Liver (tissue), 9 donors: Measurements from ENCODE around the gene SRGAP3. TPM values are rescaled to one million over a fixed set of nuclear protein-coding genes. Genes with fewer than 3 reads are reported as not detected.

Experiments
- DNase-seq: peaks from one replicate; pipeline ENCODE4 v3.0.0-alpha.2; 2017; ENCODE audit warnings: low spot score
- H3K27ac ChIP-seq, 2 donors: one replicate each; pipeline ENCODE4 v1.7.0; 2013; ENCODE audit warnings: inconsistent platforms in 2 of 2, low read length in 2 of 2, control low read depth in 1 of 2, low read depth in 1 of 2, mild to moderate bottlenecking in 1 of 2
- H3K27me3 ChIP-seq, 4 donors: one replicate each; pipeline versions ENCODE4 v1.6.1 to v1.7.0; 2013; ENCODE audit warnings: low read length in 3 of 4, inconsistent platforms in 1 of 4, mild to moderate bottlenecking in 1 of 4, moderate library complexity in 1 of 4; ENCODE audit not compliant: control insufficient read depth in 4 of 4, insufficient read depth in 4 of 4
- H3K36me3 ChIP-seq, 4 donors: one replicate each; pipeline versions ENCODE4 v1.6.1 to v1.7.0; 2013; ENCODE audit warnings: low read length in 3 of 4, mild to moderate bottlenecking in 3 of 4, low read depth in 1 of 4, moderate library complexity in 1 of 4; ENCODE audit not compliant: control insufficient read depth in 4 of 4, insufficient read depth in 3 of 4
- H3K4me1 ChIP-seq, 4 donors: one replicate each; pipeline versions ENCODE4 v1.6.1 to v1.7.0; 2013; ENCODE audit warnings: low read length in 3 of 4, mild to moderate bottlenecking in 3 of 4, moderate library complexity in 1 of 4; ENCODE audit not compliant: control insufficient read depth in 4 of 4, insufficient read depth in 4 of 4
- H3K4me3 ChIP-seq, 3 donors: one replicate each; pipeline versions ENCODE4 v1.6.1 to v1.7.0; 2013; ENCODE audit warnings: low read length in 3 of 3, control low read depth in 1 of 3, low read depth in 1 of 3, mild to moderate bottlenecking in 1 of 3
- H3K9ac ChIP-seq, 2 donors: one replicate each; pipeline ENCODE4 v1.7.0; 2013; ENCODE audit warnings: low read length in 2 of 2, mild to moderate bottlenecking in 2 of 2, moderate library complexity in 2 of 2, control low read depth in 1 of 2, low read depth in 1 of 2
- H3K9me3 ChIP-seq, 4 donors: one replicate each; pipeline versions ENCODE4 v1.6.1 to v1.7.0; 2013; ENCODE audit warnings: low read length in 3 of 4; ENCODE audit not compliant: control insufficient read depth in 4 of 4
- ATF3 ChIP-seq: IDR thresholded peaks from 2 replicates; pipeline ENCODE4 v1.6.1; 2016; ENCODE audit warnings: antibody characterized with exemption
- EGR1 ChIP-seq, 2 donors: IDR thresholded peaks; 2 replicates each; pipeline ENCODE4 v1.6.1; 2016 to 2018; ENCODE audit warnings: antibody characterized with exemption in 2 of 2, low read depth in 2 of 2
- FOXA1 ChIP-seq: IDR thresholded peaks from 2 replicates; pipeline ENCODE4 v1.6.1; 2016; ENCODE audit warnings: antibody characterized with exemption
- FOXA2 ChIP-seq: IDR thresholded peaks from 2 replicates; pipeline ENCODE4 v1.6.1; 2016; ENCODE audit warnings: antibody characterized with exemption
- GABPA ChIP-seq, 2 donors: IDR thresholded peaks in 1 of 2; conservative IDR thresholded peaks in 1 of 2; 2 replicates each; pipeline ENCODE4 v1.6.1; 2016; ENCODE audit warnings: antibody characterized with exemption in 2 of 2, mild to moderate bottlenecking in 1 of 2, moderate library complexity in 1 of 2
- HNF4A ChIP-seq, 2 donors: conservative IDR thresholded peaks; 2 replicates each; pipeline ENCODE4 v1.6.1; 2016; ENCODE audit warnings: antibody characterized with exemption in 2 of 2, mild to moderate bottlenecking in 2 of 2
- HNF4G ChIP-seq: IDR thresholded peaks from 2 replicates; pipeline ENCODE4 v1.6.1; 2016; ENCODE audit warnings: antibody characterized with exemption
- JUND ChIP-seq, 2 donors: IDR thresholded peaks; 2 replicates each; pipeline ENCODE4 v1.6.1; 2016; ENCODE audit warnings: antibody characterized with exemption in 2 of 2
- MAX ChIP-seq: IDR thresholded peaks from 2 replicates; pipeline ENCODE4 v1.6.1; 2016; ENCODE audit warnings: antibody characterized with exemption
- NR2F2 ChIP-seq: IDR thresholded peaks from 2 replicates; pipeline ENCODE4 v1.6.1; 2016; ENCODE audit warnings: antibody characterized with exemption
- RAD21 ChIP-seq, 2 donors: IDR thresholded peaks; 2 replicates each; pipeline ENCODE4 v1.6.1; 2016; ENCODE audit warnings: antibody characterized with exemption in 2 of 2, mild to moderate bottlenecking in 2 of 2
- RXRA ChIP-seq, 2 donors: IDR thresholded peaks; 2 replicates each; pipeline ENCODE4 v1.6.1; 2017 to 2018; ENCODE audit warnings: antibody characterized with exemption in 2 of 2, mild to moderate bottlenecking in 1 of 2
- SP1 ChIP-seq: IDR thresholded peaks from 2 replicates; pipeline ENCODE4 v1.6.1; 2018; ENCODE audit warnings: antibody characterized with exemption, mild to moderate bottlenecking
- TAF1 ChIP-seq: conservative IDR thresholded peaks from 2 replicates; pipeline ENCODE4 v1.6.1; 2016; ENCODE audit warnings: antibody characterized with exemption, mild to moderate bottlenecking
- YY1 ChIP-seq: IDR thresholded peaks from 2 replicates; pipeline ENCODE4 v1.6.1; 2016; ENCODE audit warnings: antibody characterized with exemption, mild to moderate bottlenecking
- ZBTB33 ChIP-seq: IDR thresholded peaks from 2 replicates; pipeline ENCODE4 v1.6.1; 2016; ENCODE audit warnings: antibody characterized with exemption
- WGBS: extraction: QIAGEN DNeasy Blood & Tissue Kit; methylation state at CpG from one replicate; pipeline ENCODE4 v1.1.7; 2013; 5-methylcytosine and 5-hydroxymethylcytosine counted together
- polyA plus RNA-seq, 2 donors: library from polyadenylated mRNA; stranded (reverse) in 1 of 2; unstranded in 1 of 2; fragments of 200-250 nt in 1 of 2; fragments of >200 nt in 1 of 2; fragmentation: Nextera tagmentation in 1 of 2; extraction: Ambion mirVana in 1 of 2; gene quantifications; one replicate each; pipeline versions ENCODE4 v1.2.1 to v1.2.3, GENCODE V29; 2013 to 2015
- total RNA-seq, 2 donors: library from RNA; depleted of rRNA; stranded (reverse); fragments of >200 nt; gene quantifications; one replicate each; pipeline ENCODE4 v1.2.3, GENCODE V29; 2014
- TF ChIP-seq, protein P1 (sequence below): fragments of 150-350 bp; IDR thresholded peaks from 2 replicates; pipeline ENCODE4 v1.5.1; 2017; ENCODE audit warnings: improper control_type of control experiment, low read depth, low read length; ENCODE audit not compliant: missing input control
- TF ChIP-seq, protein P2 (sequence below): IDR thresholded peaks from 2 replicates; pipeline ENCODE4 v1.6.1; 2016; ENCODE audit warnings: antibody characterized with exemption, mild to moderate bottlenecking
- donor health status: healthy.
- donor health status: healthy.
- donor health status: healthy.
- donor health status: healthy.
- donor health status: healthy.

SRGAP3 gene
- total and polyA plus RNA-seq, 4 donors = 0.61 to 4.2 (median 1.6) TPM

- Histone ChIP-seq H3K4me1 (no peaks in the 10 kb centered on the region), H3K9ac (no peak overlapping the region), H3K36me3 (no peaks in the 10 kb centered on the region), H3K27me3 (no peaks in the 10 kb centered on the region), H3K27ac (no peak overlapping the region), H3K9me3 (no peaks in the 10 kb centered on the region), H3K4me3 (no peak overlapping the region)
- DNase-seq = no peak
- WGBS = 94% methylated on average over 5 of the region's 5 CpGs
- no peak for TF ChIP-seq YY1
- no peak for TF ChIP-seq FOXA1
These were observed 256.1 kb downstream of the SRGAP3 start for GRCh38 chr3:8993331-8993730.

GRCh38 chr3:8992854-8993253 lies 256.6 kb downstream of the SRGAP3 start:
- 84% methylated on average over 11 of the region's 11 CpGs for WGBS
- Histone ChIP-seq H3K4me3 (no peak overlapping the region), H3K27me3 (no peaks in the 10 kb centered on the region), H3K36me3 (no peaks in the 10 kb centered on the region), H3K9me3 (no peaks in the 10 kb centered on the region), H3K9ac (no peak overlapping the region), H3K4me1 (no peaks in the 10 kb centered on the region), H3K27ac (no peak overlapping the region)
- no peak for DNase-seq
- TF ChIP-seq HNF4G = no peak
- TF ChIP-seq RAD21 (IDR thresholded peaks at IDR 0.05) = no peak
- TF ChIP-seq FOXA2 = no peak
- TF ChIP-seq GABPA (IDR thresholded peaks at IDR 0.05 in 1 of 2, conservative IDR thresholded peaks at IDR 0.05 in 1 of 2) = no peak
- no peak for TF ChIP-seq JUND (IDR thresholded peaks at IDR 0.05)
- TF ChIP-seq YY1 = no peak
- no peak for TF ChIP-seq ATF3
- no peak for TF ChIP-seq SP1
- TF ChIP-seq RXRA (IDR thresholded peaks at IDR 0.05) = no peak
- no peak for TF ChIP-seq HNF4A (conservative IDR thresholded peaks at IDR 0.05)
- no peak for TF ChIP-seq EGR1 (IDR thresholded peaks at IDR 0.05; ENCODE audit: low read depth in 2 of 2)
- TF ChIP-seq ZBTB33 = no peak
- no peak for TF ChIP-seq MAX
- TF ChIP-seq, protein P1, sequence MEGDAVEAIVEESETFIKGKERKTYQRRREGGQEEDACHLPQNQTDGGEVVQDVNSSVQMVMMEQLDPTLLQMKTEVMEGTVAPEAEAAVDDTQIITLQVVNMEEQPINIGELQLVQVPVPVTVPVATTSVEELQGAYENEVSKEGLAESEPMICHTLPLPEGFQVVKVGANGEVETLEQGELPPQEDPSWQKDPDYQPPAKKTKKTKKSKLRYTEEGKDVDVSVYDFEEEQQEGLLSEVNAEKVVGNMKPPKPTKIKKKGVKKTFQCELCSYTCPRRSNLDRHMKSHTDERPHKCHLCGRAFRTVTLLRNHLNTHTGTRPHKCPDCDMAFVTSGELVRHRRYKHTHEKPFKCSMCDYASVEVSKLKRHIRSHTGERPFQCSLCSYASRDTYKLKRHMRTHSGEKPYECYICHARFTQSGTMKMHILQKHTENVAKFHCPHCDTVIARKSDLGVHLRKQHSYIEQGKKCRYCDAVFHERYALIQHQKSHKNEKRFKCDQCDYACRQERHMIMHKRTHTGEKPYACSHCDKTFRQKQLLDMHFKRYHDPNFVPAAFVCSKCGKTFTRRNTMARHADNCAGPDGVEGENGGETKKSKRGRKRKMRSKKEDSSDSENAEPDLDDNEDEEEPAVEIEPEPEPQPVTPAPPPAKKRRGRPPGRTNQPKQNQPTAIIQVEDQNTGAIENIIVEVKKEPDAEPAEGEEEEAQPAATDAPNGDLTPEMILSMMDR = no peak
- TF ChIP-seq FOXA1 = no peak
- TF ChIP-seq, protein P2, sequence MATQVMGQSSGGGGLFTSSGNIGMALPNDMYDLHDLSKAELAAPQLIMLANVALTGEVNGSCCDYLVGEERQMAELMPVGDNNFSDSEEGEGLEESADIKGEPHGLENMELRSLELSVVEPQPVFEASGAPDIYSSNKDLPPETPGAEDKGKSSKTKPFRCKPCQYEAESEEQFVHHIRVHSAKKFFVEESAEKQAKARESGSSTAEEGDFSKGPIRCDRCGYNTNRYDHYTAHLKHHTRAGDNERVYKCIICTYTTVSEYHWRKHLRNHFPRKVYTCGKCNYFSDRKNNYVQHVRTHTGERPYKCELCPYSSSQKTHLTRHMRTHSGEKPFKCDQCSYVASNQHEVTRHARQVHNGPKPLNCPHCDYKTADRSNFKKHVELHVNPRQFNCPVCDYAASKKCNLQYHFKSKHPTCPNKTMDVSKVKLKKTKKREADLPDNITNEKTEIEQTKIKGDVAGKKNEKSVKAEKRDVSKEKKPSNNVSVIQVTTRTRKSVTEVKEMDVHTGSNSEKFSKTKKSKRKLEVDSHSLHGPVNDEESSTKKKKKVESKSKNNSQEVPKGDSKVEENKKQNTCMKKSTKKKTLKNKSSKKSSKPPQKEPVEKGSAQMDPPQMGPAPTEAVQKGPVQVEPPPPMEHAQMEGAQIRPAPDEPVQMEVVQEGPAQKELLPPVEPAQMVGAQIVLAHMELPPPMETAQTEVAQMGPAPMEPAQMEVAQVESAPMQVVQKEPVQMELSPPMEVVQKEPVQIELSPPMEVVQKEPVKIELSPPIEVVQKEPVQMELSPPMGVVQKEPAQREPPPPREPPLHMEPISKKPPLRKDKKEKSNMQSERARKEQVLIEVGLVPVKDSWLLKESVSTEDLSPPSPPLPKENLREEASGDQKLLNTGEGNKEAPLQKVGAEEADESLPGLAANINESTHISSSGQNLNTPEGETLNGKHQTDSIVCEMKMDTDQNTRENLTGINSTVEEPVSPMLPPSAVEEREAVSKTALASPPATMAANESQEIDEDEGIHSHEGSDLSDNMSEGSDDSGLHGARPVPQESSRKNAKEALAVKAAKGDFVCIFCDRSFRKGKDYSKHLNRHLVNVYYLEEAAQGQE = no peak
- TF ChIP-seq NR2F2 = no peak
- no peak for TF ChIP-seq TAF1
